Glutamatergic neuron (in vitro differentiated cells): ENCODE results near the gene PCDHGB7. TPM values are rescaled to one million over a fixed set of nuclear protein-coding genes. Genes with fewer than 3 reads are reported as not detected.
A peak's percentile ranks its signal among the peaks of the same experiment; 100 is the strongest.
"Not testable (repeated sequence)": the region's sequence is repeated elsewhere in the genome, so short reads cannot be mapped to it uniquely, and the experiment has no call there.

Experiments used
- DNase-seq: peaks from one replicate; pipeline ENCODE4 v3.0.0; 2022
- H3K27ac Mint-ChIP-seq: one replicate; pipeline ENCODE4 v1.8.0; 2020; ENCODE audit warnings: mild to moderate bottlenecking, mixed read lengths, inconsistent platforms; ENCODE audit not compliant: unreplicated experiment
- H3K27me3 Mint-ChIP-seq: one replicate; pipeline ENCODE4 v1.8.0; 2020; ENCODE audit warnings: mild to moderate bottlenecking, moderate library complexity, mixed read lengths, inconsistent platforms; ENCODE audit not compliant: unreplicated experiment
- H3K36me3 Mint-ChIP-seq: one replicate; pipeline ENCODE4 v1.8.0; 2020; ENCODE audit warnings: mild to moderate bottlenecking, mixed read lengths, inconsistent platforms; ENCODE audit not compliant: unreplicated experiment
- H3K4me1 Mint-ChIP-seq: one replicate; pipeline ENCODE4 v1.8.0; 2020; ENCODE audit warnings: mild to moderate bottlenecking, low read depth, mixed read lengths, inconsistent platforms; ENCODE audit not compliant: unreplicated experiment
- H3K4me3 Mint-ChIP-seq: one replicate; pipeline ENCODE4 v1.8.0; 2020; ENCODE audit warnings: mild to moderate bottlenecking, mixed read lengths, inconsistent platforms; ENCODE audit not compliant: unreplicated experiment
- H3K9me3 Mint-ChIP-seq: one replicate; pipeline ENCODE4 v1.8.0; 2020; ENCODE audit warnings: mild to moderate bottlenecking, moderate library complexity, mixed read lengths, inconsistent platforms; ENCODE audit not compliant: unreplicated experiment
- total RNA-seq: library from RNA; stranded (reverse); fragmentation: NEBNext Ultra II Directional; extraction: Animal tissue kit (Norgen Biotek cat#: 25700); gene quantifications from one replicate; pipeline ENCODE4 v1.2.1, GENCODE V29; 2021; ENCODE audit not compliant: unreplicated experiment
- TF ChIP-seq, protein P1 (sequence below): fragments of 200-600 bp; sonication (generic); IDR thresholded peaks from one replicate; pipeline ENCODE4 v1.5.0; 2021; ENCODE audit not compliant: partially characterized antibody, unreplicated experiment

Gene PCDHGB7
- total RNA-seq, 1 donor from 2014 or later: 38.6 TPM

DNA sequence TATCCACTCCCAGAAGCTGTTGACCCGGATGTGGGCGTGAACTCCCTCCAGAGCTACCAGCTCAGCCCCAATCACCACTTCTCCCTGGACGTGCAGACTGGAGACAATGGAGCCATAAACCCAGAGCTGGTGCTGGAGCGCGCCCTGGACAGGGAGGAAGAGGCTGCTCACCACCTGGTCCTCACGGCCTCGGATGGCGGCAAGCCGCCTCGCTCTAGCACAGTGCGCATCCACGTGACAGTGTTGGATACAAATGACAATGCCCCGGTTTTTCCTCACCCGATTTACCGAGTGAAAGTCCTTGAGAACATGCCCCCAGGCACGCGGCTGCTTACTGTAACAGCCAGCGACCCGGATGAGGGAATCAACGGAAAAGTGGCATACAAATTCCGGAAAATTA, 24.2 kb upstream of the PCDHGB7 start:
- Mint-ChIP-seq H3K9me3 (peaks cover 46% of the 10 kb centered on the region), H3K4me1 (peaks cover 3% of the 10 kb centered on the region), H3K36me3 (peaks cover 67% of the 10 kb centered on the region), H3K4me3 (no peak overlapping the region), H3K27me3 (peaks cover 12% of the 10 kb centered on the region), H3K27ac (peak overlapping the region; percentile 48)
- TF ChIP-seq, protein P1, sequence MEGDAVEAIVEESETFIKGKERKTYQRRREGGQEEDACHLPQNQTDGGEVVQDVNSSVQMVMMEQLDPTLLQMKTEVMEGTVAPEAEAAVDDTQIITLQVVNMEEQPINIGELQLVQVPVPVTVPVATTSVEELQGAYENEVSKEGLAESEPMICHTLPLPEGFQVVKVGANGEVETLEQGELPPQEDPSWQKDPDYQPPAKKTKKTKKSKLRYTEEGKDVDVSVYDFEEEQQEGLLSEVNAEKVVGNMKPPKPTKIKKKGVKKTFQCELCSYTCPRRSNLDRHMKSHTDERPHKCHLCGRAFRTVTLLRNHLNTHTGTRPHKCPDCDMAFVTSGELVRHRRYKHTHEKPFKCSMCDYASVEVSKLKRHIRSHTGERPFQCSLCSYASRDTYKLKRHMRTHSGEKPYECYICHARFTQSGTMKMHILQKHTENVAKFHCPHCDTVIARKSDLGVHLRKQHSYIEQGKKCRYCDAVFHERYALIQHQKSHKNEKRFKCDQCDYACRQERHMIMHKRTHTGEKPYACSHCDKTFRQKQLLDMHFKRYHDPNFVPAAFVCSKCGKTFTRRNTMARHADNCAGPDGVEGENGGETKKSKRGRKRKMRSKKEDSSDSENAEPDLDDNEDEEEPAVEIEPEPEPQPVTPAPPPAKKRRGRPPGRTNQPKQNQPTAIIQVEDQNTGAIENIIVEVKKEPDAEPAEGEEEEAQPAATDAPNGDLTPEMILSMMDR: no peak
- no peak for DNase-seq

DNA sequence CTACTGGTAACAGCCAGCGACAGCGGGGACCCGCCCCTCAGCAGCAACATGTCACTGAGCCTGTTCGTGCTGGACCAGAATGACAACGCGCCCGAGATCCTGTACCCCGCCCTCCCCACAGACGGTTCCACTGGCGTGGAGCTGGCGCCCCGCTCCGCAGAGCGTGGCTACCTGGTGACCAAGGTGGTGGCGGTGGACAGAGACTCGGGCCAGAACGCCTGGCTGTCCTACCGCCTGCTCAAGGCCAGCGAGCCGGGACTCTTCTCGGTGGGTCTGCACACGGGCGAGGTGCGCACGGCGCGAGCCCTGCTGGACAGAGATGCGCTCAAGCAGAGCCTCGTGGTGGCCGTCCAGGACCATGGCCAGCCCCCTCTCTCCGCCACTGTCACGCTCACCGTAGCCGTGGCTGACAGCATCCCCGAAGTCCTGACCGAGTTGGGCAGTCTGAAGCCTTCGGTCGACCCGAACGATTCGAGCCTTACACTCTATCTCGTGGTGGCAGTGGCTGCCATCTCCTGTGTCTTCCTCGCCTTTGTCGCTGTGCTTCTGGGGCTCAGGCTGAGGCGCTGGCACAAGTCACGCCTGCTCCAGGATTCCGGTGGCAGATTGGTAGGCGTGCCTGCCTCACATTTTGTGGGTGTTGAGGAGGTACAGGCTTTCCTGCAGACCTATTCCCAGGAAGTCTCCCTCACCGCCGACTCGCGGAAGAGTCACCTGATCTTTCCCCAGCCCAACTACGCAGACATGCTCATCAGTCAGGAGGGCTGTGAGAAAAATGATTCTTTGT, 22.9 kb upstream of the PCDHGB7 start:
- H3K9me3 Mint-ChIP-seq: peaks cover 41% of the 10 kb centered on the region
- not testable (repeated sequence) for H3K4me1 Mint-ChIP-seq, H3K27me3 Mint-ChIP-seq, H3K27ac Mint-ChIP-seq, H3K4me3 Mint-ChIP-seq, DNase-seq
- H3K36me3 Mint-ChIP-seq: peaks cover 65% of the 10 kb centered on the region

DNA sequence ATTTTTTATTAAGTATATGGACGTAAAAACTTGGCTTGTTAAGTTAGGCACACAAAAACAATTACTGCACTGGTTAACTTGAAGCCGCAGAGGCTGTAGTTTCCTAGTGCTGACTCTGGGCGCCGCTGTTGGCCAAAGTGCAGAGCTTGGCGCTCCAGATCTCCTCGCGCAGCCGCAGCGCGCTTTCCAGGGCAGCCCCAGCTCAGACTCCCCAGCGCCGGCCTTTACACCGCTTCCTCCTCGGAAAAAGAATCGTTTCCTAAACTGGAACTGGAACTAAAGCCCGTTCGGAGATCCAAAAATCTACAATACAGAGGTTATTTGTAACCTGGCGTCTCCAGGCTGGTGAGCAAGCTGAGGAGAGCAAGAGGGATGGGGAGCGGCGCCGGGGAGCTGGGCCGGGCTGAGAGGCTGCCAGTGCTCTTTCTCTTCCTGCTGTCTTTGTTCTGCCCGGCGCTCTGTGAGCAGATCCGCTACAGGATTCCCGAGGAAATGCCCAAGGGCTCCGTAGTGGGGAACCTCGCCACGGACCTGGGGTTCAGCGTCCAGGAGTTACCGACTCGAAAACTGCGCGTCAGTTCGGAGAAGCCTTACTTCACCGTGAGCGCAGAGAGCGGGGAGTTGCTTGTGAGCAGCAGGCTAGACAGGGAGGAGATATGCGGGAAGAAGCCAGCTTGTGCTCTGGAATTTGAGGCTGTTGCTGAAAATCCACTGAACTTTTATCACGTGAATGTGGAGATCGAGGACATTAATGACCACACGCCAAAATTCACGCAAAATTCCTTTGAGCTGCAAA, 19.5 kb upstream of the PCDHGB7 start, which contains the start of gene PCDHGB5:
Gene PCDHGB5, plus strand, starts transcription at position 192 of the 796 bp plus-strand sequence. Its CDS starts 181 bp downstream, at position 373.
- Mint-ChIP-seq H3K36me3 (peaks cover 53% of the 10 kb centered on the region), H3K9me3 (peaks cover 29% of the 10 kb centered on the region)
- H3K4me3 Mint-ChIP-seq, H3K27ac Mint-ChIP-seq, H3K27me3 Mint-ChIP-seq, H3K4me1 Mint-ChIP-seq, DNase-seq: not testable (repeated sequence)

DNA sequence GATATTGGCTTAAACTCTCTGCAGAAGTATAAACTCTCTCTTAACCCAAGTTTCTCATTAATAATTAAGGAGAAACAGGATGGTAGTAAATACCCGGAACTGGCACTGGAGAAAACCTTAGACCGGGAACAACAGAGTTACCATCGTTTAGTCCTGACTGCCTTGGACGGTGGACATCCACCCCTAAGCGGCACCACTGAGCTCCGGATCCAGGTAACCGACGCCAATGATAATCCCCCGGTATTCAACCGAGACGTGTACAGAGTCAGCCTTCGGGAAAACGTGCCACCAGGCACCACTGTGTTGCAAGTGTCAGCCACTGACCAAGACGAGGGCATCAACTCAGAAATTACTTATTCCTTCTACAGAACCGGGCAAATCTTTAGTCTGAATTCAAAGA, 18.9 kb upstream of the PCDHGB7 start:
- H3K9me3 Mint-ChIP-seq: peaks cover 29% of the 10 kb centered on the region
- peaks cover 7% of the 10 kb centered on the region for H3K27me3 Mint-ChIP-seq
- DNase-seq: no peak
- H3K27ac Mint-ChIP-seq: no peak overlapping the region
- no peak overlapping the region for H3K4me3 Mint-ChIP-seq
- peaks cover 3% of the 10 kb centered on the region for H3K4me1 Mint-ChIP-seq
- H3K36me3 Mint-ChIP-seq: peaks cover 53% of the 10 kb centered on the region
- TF ChIP-seq, protein P1: no peak

DNA sequence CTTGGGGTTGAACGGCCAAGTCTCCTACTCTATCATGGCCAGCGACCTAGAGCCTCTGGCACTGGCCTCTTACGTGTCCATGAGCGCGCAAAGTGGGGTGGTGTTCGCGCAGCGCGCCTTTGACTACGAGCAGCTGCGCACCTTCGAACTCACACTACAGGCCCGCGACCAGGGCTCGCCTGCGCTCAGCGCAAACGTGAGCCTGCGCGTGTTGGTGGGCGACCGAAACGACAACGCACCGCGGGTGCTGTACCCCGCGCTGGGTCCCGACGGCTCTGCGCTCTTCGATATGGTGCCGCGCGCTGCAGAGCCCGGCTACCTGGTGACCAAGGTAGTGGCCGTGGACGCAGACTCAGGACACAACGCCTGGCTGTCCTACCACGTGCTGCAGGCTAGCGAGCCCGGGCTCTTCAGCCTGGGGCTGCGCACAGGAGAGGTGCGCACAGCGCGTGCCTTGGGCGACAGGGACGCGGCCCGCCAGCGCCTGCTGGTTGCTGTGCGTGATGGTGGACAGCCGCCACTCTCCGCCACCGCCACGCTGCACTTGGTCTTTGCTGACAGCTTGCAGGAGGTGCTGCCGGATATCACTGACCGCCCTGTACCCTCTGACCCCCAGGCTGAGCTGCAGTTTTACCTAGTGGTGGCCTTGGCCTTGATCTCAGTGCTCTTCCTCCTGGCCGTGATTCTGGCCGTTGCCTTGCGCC, 17.8 kb upstream of the PCDHGB7 start:
- Mint-ChIP-seq H3K4me1 (peaks cover 3% of the 10 kb centered on the region), H3K4me3 (peak overlapping the region; percentile 43), H3K36me3 (peaks cover 54% of the 10 kb centered on the region), H3K27me3 (peaks cover 7% of the 10 kb centered on the region), H3K9me3 (peaks cover 30% of the 10 kb centered on the region), H3K27ac (no peak overlapping the region)
- no peak for DNase-seq
- TF ChIP-seq, protein P1: no peak
